GM12872 (cell line): ENCODE results near the gene MED22.

Experiments
- TF ChIP-seq, protein P1 (sequence below): IDR thresholded peaks from 3 replicates; pipeline ENCODE4 v1.5.1; 2011; ENCODE audit warnings: low read depth, mild to moderate bottlenecking, low read length, moderate library complexity; ENCODE audit not compliant: insufficient read depth

The MED22 gene

DNA sequence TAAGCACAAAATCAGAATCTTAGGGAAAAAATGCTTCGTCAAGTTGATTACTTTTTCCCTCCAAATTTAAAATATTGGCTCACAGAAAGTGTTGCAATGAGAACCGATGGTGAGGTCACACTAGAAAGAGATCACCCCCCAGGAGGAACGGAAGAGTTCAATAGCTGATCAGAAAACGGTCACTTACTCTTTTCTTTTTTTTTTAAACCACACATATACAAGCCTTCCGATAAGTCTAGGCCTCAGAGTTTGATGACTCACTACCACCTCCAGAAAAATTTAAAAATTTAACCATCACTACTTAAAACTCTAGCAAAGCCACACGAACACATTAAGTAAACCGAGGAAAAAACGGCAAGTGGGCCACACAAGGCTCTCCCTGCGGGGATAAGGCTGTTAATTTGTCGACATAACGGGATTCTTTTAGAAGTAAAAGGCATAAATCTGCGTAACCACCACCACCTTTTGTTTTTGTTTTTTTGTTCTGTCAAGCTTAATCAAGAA is 26.7 kb upstream of the MED22 start:
- TF ChIP-seq, protein P1, sequence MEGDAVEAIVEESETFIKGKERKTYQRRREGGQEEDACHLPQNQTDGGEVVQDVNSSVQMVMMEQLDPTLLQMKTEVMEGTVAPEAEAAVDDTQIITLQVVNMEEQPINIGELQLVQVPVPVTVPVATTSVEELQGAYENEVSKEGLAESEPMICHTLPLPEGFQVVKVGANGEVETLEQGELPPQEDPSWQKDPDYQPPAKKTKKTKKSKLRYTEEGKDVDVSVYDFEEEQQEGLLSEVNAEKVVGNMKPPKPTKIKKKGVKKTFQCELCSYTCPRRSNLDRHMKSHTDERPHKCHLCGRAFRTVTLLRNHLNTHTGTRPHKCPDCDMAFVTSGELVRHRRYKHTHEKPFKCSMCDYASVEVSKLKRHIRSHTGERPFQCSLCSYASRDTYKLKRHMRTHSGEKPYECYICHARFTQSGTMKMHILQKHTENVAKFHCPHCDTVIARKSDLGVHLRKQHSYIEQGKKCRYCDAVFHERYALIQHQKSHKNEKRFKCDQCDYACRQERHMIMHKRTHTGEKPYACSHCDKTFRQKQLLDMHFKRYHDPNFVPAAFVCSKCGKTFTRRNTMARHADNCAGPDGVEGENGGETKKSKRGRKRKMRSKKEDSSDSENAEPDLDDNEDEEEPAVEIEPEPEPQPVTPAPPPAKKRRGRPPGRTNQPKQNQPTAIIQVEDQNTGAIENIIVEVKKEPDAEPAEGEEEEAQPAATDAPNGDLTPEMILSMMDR, result no peak

- TF ChIP-seq, protein P1, result no peak
Observed at GRCh38 chr9:133372144-133372543, 24.2 kb upstream of the MED22 start.

DNA sequence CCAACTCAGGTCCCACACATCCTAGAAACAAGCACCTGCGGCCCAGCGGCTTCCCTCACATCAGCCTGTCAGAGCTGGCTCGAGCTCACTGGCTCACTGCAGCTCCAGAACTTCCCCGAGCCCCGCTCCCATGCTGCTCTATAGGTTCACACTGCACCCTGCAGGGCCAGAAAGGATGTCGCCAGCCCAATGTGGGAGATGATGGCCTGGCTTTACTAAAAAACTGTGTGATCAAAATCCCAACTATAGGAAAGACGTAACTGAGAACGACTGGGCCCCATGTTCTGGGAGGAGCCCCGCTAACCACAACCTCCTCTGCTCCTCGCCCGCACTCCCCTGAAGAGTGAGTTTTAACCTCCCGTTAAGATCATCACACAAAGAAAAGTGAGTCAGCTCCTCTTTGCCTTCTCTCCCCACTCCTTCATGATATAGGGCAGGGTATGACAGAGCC is 23.4 kb upstream of the MED22 start:
- TF ChIP-seq, protein P1, result no peak

- TF ChIP-seq, protein P1, result no peak
Observed at GRCh38 chr9:133370685-133371084, 22.8 kb upstream of the MED22 start.

DNA sequence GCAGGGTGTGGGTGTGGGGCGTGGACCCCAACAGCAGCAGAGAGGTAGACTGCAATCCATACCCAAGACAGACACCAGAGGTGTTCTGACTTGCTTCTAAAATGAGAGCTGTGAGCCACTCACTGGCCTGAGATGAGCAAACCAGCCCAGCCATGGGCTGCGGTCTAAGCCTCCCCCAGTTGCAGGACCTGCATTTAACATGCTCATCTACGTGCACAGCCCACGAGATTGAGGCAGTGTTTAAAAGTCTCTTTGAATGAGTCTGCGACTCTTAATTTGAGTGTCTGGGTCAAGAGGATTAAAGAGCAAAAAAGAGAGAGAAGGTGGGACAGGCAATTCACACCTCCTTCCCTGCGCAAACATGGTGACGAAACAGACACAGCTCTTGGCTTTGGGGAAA is 22.0 kb upstream of the MED22 start:
- TF ChIP-seq, protein P1, result no peak

- TF ChIP-seq, protein P1, result no peak
Observed at GRCh38 chr9:133369422-133369821, 21.5 kb upstream of the MED22 start.

GRCh38 chr9:133368249-133368881 is 20.4 kb upstream of the MED22 start:
- TF ChIP-seq, protein P1, result no peak
